HG03521 (cell line): Measurements from ENCODE around the gene ZCWPW2.

ENCODE experiments used
- ATAC-seq: cut with Tn5 transposase; IDR thresholded peaks from one replicate; pipeline ENCODE4 v1.9.1; 2021; ENCODE audit warnings: mild to moderate bottlenecking, moderate library complexity; ENCODE audit not compliant: unreplicated experiment

Gene ZCWPW2

GRCh38 chr3:28349469-28350000 is 1.0 kb downstream of the ZCWPW2 start:
- no peak for ATAC-seq

- no peak for ATAC-seq
Measured at GRCh38 chr3:28376424-28376823, 27.9 kb downstream of the ZCWPW2 start.

- ATAC-seq: no peak
Measured at GRCh38 chr3:28386049-28386448, 37.5 kb downstream of the ZCWPW2 start.

DNA sequence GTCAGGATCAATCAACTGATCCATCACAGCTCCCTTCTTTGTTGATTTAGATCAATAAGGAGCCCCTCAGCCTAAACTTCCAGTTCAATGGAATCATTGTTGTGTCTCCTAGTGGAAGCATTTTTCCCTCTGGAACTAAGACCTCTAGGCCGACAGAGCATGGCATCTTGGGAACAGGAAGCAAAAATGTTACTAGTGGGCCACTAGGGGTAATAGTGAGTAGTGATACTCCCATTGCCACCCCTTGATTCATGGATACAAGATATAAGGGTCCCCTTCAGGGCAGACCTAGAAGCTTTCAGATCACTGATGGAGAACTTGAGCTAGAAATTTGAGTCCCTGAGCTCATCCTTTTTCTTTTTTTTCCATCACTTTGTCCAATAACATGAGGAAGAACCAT is 40.5 kb downstream of the ZCWPW2 start:
- ATAC-seq: no peak

DNA sequence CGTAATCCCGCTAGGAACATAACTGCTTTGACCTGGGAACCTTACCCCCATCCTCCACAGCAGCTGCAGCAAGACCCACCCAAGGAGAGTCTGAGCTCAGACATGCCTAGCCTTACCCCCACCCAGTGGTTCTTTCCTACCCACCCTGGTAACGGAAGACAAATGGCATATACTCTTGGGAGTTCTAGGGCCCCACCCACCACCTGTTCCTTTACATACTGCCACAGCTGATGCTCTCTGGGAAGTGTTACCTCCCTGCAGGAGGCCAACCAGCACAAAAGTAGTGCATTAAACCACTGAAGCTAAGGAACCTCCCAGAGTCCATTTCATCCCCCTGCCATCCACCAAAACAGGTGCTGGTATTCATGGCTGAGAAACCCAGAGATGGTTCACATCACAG is 50.7 kb downstream of the ZCWPW2 start:
- no peak for ATAC-seq

DNA sequence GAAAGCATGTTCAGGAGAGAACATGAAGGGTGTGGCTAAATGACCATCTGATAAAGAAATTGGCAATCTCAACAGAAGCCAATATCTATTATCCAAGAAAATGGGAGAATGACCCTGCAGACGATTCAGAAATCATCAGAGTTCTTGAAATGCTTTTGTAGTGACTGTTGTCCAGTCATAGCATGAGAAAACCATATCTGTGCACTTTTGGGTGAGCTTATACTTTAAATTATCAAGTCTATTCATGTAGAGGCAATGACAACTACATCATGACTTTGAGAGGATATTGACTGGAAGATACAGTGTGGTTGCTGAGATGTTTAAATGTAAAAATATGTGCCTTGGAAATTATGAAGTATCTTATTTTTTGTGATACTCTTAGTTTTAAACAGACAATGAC is 57.7 kb downstream of the ZCWPW2 start:
- no peak for ATAC-seq

GRCh38 chr3:28449398-28449797 is 100.9 kb downstream of the ZCWPW2 start:
- ATAC-seq: no peak

DNA sequence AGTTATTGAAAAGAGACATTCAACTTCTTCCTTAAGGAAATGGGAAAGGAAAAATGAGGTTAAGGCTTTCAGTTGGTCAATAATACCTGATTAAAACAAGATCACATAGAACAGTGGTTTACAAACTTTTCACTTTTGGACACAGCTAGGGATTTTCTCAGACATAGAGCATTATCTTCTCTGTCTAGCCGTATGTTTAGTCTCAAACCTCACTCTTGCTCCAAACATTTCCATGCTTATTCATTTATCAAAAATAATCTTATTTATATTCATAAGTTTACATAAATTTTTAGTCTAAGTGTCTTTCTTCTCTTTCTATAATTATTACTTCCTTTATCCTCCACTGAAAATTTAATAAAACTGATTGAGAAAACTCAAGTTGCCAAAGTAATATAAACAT is 114.3 kb downstream of the ZCWPW2 start:
- no peak for ATAC-seq

- ATAC-seq: no peak
Measured at GRCh38 chr3:28467414-28467813, 118.9 kb downstream of the ZCWPW2 start.

- ATAC-seq: no peak
Measured at GRCh38 chr3:28476194-28476593, 127.7 kb downstream of the ZCWPW2 start.

GRCh38 chr3:28476764-28477163 is 128.2 kb downstream of the ZCWPW2 start:
- ATAC-seq: no peak

DNA sequence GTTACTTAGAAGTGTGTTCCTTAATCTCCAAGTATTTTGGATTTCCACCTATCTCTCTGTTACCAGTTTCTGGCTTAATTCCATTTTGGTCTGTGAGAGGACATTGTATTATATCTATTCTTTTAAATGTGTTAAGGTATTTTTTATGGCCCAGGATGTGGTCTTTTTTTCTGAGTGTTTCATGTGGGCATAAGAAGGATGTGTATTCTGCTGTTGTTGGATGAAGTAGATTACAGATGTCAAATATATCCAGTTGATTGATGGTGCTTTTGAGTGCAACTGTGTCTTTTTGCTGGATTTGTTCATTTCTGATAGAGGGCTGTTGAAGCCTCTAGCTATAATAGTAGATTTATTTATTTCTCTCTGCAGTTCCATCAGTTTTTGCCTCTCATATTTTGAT is 136.6 kb downstream of the ZCWPW2 start:
- no peak for ATAC-seq

DNA sequence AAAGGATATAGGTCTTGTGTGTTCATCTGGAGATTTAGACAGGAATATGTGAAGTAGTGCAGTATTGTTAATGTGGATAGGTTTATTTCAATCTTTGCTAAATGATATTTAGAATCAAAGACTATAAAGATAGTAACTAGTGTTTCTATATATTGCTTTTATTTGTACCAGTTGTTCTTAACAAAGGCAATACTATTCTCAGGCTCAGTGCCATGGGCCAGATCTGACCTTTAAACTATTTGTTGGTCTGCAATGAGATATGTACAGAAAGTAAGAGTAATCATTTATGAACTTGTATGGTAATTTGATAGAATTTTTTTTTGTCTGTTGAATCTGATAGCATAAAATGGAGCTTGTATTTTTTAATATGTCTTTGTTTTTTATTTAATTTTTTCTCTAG is 146.8 kb downstream of the ZCWPW2 start:
- ATAC-seq: no peak

DNA sequence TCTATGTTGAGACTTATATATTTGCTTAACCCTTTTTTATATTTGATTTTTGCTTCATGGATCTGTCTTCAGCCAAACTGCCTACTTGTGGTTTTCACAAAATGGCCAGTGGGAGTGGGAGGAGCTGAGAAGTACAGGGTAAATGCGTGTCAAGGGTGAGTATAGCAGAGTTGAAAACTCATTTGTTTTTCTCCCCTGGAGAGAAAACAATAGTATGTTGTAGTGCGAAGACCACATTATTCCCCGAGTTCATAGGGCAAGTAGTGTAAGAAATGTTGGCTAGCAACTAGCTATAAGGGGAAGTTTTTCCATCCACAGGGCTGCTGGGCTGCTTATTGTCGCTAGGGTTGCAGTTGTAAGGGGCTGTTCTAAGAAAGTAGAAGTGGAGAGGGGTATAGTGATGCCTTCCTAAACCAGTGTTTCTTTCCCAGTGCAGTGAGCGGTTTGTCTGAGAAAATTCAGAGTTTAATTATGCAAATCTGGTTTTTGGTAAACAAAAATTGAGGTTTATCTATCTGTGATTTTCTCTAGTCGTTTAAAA is 153.9 kb downstream of the ZCWPW2 start:
- no peak for ATAC-seq

DNA sequence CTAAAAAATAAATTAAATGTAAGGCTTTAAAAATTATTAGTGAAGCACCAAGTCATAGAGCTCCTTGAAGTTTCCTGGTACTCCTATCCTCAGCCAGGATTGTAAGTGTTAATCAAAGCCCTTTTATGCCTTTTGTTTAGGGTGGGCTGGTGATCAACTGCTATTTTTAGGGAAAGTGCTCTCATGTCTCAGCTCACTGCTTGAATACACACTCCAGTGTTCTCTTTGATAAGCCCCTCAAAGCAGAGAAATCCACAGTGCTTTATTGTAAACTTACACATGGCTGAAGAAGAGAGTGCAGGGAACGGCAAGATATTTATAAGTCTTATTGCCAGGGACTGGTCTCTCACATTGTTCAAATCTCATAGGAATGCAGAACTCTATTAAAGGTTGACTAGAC is 156.5 kb downstream of the ZCWPW2 start:
- no peak for ATAC-seq

GRCh38 chr3:28521663-28522062 is 173.1 kb downstream of the ZCWPW2 start:
- ATAC-seq: no peak

GRCh38 chr3:28542351-28542750 is 193.8 kb downstream of the ZCWPW2 start:
- ATAC-seq: no peak

GRCh38 chr3:28544236-28544635 is 195.7 kb downstream of the ZCWPW2 start:
- no peak for ATAC-seq

DNA sequence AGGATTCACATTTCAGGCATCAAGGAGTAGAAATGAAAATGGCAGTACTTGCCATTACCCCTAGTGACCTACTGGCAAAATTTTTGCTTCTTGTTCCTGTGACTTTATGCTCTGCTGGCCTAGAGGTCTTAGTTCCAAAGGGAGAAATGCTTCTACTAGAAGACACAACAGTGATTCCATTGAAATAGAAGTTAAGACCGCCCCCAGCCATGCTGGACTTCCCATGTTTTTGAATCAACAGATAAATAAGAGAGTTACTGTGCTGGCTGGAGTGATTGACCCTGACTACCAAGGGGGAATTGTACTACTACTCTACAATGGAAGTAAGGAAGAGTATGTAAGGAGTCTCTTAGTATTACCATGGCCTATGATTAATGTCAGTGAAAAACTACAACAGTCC is 196.3 kb downstream of the ZCWPW2 start:
- ATAC-seq: no peak

- no peak for ATAC-seq
Measured at GRCh38 chr3:28547677-28548076, 199.2 kb downstream of the ZCWPW2 start.

DNA sequence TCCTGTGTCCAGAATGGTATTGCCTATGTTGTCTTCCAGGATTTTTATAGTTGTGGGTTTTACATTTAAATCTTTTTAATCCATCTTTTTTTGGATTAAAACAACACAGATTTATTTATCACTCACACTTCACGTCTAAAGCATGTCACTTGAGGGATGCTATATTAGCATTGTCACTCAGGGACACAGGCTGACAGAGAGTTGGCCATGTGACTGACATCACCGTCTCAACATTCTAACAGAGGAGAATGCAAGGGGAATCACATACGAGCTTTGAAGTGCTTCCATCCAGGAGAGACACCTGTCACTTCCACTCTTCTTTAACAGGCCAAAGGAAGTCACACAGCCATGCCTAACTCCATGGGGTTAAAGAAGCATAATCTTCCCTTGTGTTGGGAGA is 204.7 kb downstream of the ZCWPW2 start:
- ATAC-seq: no peak

DNA sequence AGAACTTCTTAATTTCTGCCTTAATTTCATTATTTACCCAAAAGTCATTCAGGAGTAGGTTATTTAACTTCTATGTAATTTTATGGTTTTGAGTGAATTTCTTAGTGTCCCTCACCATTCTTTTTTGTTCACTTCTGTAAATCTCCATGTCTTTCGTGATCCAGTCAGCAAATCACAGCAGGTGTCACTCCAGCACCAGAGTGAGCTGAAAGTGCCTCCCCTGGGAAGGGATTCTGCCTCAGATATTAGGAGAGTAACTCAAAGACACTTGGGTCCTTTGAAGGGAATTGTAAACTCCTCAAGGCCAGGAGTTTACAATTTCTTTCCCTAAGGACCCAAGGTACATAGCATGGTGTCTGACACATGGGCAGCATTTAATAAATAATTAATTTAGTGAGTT is 207.7 kb downstream of the ZCWPW2 start:
- no peak for ATAC-seq

- no peak for ATAC-seq
Measured at GRCh38 chr3:28564211-28564610, 215.7 kb downstream of the ZCWPW2 start.
